Sciatic nerve (tissue), 1 donor: ENCODE data around the gene SNX18. TPM values are rescaled to one million over a fixed set of nuclear protein-coding genes. Genes with fewer than 3 reads are reported as not detected.

Experiments
- total RNA-seq: library from RNA; stranded (reverse); fragmentation: NEBNext Ultra II Directional; extraction: Animal tissue kit (Norgen Biotek cat#: 25700); gene quantifications from one replicate; pipeline ENCODE4 v1.2.1, GENCODE V29; 2021
- donor health status: DM: no; HTN: no; CAD: no.

The SNX18 gene
- total RNA-seq, 1 donor from 2014 or later = 38.7 TPM

Other genes starting within 250 kb of the SNX18 start
- gene ARL15, start 207.2 kb upstream of the SNX18 start, total RNA-seq = 30.9 TPM
- not detected for gene HSPB3, start 62.1 kb upstream of the SNX18 start, total RNA-seq